Measurements from ENCODE around the gene ATG16L1.

Gene ATG16L1

DNA sequence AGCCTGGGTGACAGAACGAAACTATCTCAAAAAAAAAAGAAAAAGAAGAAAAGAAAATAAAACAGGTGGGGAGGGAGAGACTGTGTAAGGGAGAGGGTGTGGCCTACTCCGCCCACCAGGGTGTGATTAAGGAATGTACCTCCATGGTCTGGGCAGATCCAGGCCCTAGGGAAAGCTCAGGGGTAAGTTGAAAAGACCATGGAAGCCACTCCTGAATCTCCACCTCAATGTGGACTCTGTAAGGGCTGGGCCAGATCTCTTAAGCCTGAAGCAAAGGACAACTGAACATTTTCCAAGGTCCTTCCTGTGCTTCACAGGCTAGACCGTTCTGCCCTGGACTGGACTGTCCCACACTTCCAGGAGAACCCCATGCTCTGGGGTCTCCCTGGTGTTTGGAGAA lies 9.7 kb upstream of the ATG16L1 start:
- ChIA-PET POLR2A (no interaction called here), CTCF (interaction anchor here (0.7 kb wide), 2 partner anchors 32 to 69 kb away, joined by 3 to 7 read pairs; no protein-coding TSS in a partner anchor)
- no peaks in the 10 kb centered on the region for H3K4me1 ChIP-seq (ENCODE audit: control insufficient read depth, insufficient read depth, low read length)
- no peaks in the 10 kb centered on the region for H3K9me3 ChIP-seq (ENCODE audit: control insufficient read depth, insufficient read depth, low read depth, low read length)
- H3K4me3 ChIP-seq (ENCODE audit: low read depth, low read length), result no peak overlapping the region
- no peak overlapping the region for H3K27ac ChIP-seq (ENCODE audit: extremely low read depth, low read depth, low read length)
- TF ChIP-seq ZNF366 (tag by site-specific recombination; conservative IDR thresholded peaks at IDR 0.05) (no peak), KLF1 (tag by site-specific recombination; IDR thresholded peaks at IDR 0.05) (peak; percentile 92), GLIS2 (tag by site-specific recombination; IDR thresholded peaks at IDR 0.05) (no peak), KLF9 (tag by site-specific recombination; IDR thresholded peaks at IDR 0.05; ENCODE audit: low read depth) (0 out of 2 replicates have a peak, but pooled peaks have one; percentile 12)
- H3K36me3 ChIP-seq (ENCODE audit: control insufficient read depth in 2 of 2, insufficient read depth in 1 of 2, low read length in 2 of 2), result no peaks in the 10 kb centered on the region

DNA sequence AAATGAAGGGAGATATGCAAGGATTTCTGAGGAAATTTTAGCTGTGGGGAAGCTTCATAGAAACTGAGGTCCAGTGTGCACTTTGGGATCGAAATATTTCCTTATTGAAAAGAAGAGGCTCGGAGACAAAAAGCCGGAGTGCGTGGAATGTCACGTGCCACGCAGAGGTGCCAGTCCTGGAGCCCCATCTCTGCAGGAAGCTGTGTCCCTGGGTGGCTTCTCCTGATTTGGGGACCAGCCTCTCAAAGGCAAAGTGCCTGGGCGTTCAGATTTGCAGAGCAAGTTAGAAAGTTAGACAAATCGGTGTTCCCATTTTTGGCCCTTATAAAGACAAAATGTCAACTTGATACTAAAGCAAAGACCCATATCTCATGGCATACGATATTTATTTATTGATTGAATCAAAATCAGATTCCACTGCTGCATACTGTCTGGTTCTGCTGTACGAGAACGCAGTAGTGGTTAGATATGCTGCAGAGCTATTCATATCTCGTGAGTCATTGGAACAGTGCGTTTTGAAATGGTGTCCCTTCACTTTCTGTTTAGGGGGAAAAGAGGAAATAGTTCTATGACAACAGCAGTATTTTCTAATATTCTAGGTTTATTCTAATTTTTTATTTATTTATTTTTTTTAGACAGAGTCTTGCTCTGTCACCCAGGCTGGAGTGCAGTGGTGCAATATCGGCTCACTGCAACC lies 9.1 kb upstream of the ATG16L1 start:
- H3K9me3 ChIP-seq (ENCODE audit: control insufficient read depth, insufficient read depth, low read depth, low read length), result no peaks in the 10 kb centered on the region
- ChIA-PET POLR2A (no interaction called here), CTCF (interaction anchor here (0.7 kb wide), 1 partner anchor 68 kb away, joined by 7 read pairs; no protein-coding TSS in a partner anchor)
- no peak overlapping the region for H3K27ac ChIP-seq (ENCODE audit: extremely low read depth, low read depth, low read length)
- no peaks in the 10 kb centered on the region for H3K4me1 ChIP-seq (ENCODE audit: control insufficient read depth, insufficient read depth, low read length)
- TF ChIP-seq ZNF426 (tag by site-specific recombination; IDR thresholded peaks at IDR 0.05), result no peak
- no peak for TF ChIP-seq ZNF785 (tag by site-specific recombination; IDR thresholded peaks at IDR 0.05)
- no peak for TF ChIP-seq ZNF629 (tag by site-specific recombination; IDR thresholded peaks at IDR 0.05)
- TF ChIP-seq ZNF239 (tag by site-specific recombination; IDR thresholded peaks at IDR 0.05), result no peak
- no peak for TF ChIP-seq ZNF530 (tag by site-specific recombination; IDR thresholded peaks at IDR 0.05; ENCODE audit: low read depth)
- TF ChIP-seq ZNF416 (tag by site-specific recombination; IDR thresholded peaks at IDR 0.05), result no peak
- H3K36me3 ChIP-seq (ENCODE audit: control insufficient read depth in 2 of 2, insufficient read depth in 1 of 2, low read length in 2 of 2), result no peaks in the 10 kb centered on the region
- no peak overlapping the region for H3K4me3 ChIP-seq (ENCODE audit: low read depth, low read length)

DNA sequence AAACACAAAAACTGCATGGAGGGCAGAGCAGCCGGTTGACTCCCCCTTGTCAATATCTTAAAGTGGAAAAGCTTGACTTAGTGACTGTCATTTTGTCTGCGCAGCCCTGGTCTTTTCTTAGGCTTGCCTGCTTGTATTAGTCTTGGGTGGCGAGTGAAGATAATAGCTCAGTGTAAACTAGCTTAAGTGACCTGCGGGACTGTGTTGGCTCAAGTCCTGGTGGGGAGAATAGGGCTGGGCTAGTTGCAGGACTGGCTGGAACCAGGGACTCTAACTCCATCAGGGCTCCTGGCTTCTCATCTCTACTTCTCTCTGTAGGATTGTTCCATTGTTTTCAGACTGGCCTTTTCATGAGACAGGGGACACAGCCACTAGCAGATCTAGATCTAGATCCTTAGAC lies 8.1 kb upstream of the ATG16L1 start:
- POLR2A ChIA-PET, result no interaction called here

GRCh38 chr2:233244818-233245217 lies 6.7 kb upstream of the ATG16L1 start:
- H3K9me3 ChIP-seq (ENCODE audit: control insufficient read depth, insufficient read depth, low read depth, low read length), result no peaks in the 10 kb centered on the region
- TF ChIP-seq ZNF248 (tag by site-specific recombination; IDR thresholded peaks at IDR 0.05) (no peak), ZNF292 (tag by site-specific recombination; IDR thresholded peaks at IDR 0.05; ENCODE audit: borderline replicate concordance, low read depth) (no peak), ZNF549 (tag by site-specific recombination; IDR thresholded peaks at IDR 0.05) (no peak), ZBTB8A (tag by site-specific recombination; IDR thresholded peaks at IDR 0.05) (no peak), TRIM28 (IDR thresholded peaks at IDR 0.05; ENCODE audit: borderline replicate concordance, low read length) (no peak), HOXC10 (CRISPR knock-in tag; IDR thresholded peaks at IDR 0.05) (no peak), ZNF530 (tag by site-specific recombination; IDR thresholded peaks at IDR 0.05; ENCODE audit: low read depth) (no peak), ZNF785 (tag by site-specific recombination; IDR thresholded peaks at IDR 0.05) (no peak), ZNF792 (tag by site-specific recombination; IDR thresholded peaks at IDR 0.05) (no peak), ZFP37 (tag by site-specific recombination; IDR thresholded peaks at IDR 0.05) (no peak)
- TF ChIP-seq, protein P1, sequence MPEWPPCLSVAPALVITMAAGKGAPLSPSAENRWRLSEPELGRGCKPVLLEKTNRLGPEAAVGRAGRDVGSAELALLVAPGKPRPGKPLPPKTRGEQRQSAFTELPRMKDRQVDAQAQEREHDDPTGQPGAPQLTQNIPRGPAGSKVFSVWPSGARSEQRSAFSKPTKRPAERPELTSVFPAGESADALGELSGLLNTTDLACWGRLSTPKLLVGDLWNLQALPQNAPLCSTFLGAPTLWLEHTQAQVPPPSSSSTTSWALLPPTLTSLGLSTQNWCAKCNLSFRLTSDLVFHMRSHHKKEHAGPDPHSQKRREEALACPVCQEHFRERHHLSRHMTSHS (tag by site-specific recombination; IDR thresholded peaks at IDR 0.05), result no peak
- ChIA-PET POLR2A (no interaction called here), CTCF (interaction anchor here (1.0 kb wide), 1 partner anchor 388 kb away, joined by 3 read pairs; no protein-coding TSS in a partner anchor)
- H3K4me1 ChIP-seq (ENCODE audit: control insufficient read depth, insufficient read depth, low read length), result no peaks in the 10 kb centered on the region
- H3K36me3 ChIP-seq (ENCODE audit: control insufficient read depth in 2 of 2, insufficient read depth in 1 of 2, low read length in 2 of 2), result no peaks in the 10 kb centered on the region
- H3K4me3 ChIP-seq (ENCODE audit: low read depth, low read length), result no peak overlapping the region
- no peak overlapping the region for H3K27ac ChIP-seq (ENCODE audit: extremely low read depth, low read depth, low read length)

More for the DNA sequence above, 8.1 kb upstream of the ATG16L1 start:
- no peak for TF ChIP-seq ZNF133 (tag by site-specific recombination; IDR thresholded peaks at IDR 0.05)
- no peak for TF ChIP-seq ZNF560 (tag by site-specific recombination; IDR thresholded peaks at IDR 0.05; ENCODE audit: borderline replicate concordance)
- TF ChIP-seq ZNF366 (tag by site-specific recombination; conservative IDR thresholded peaks at IDR 0.05), result no peak
- TF ChIP-seq ZNF621 (tag by site-specific recombination; IDR thresholded peaks at IDR 0.05), result no peak
- no peak for TF ChIP-seq PBX3 (CRISPR knock-in tag; IDR thresholded peaks at IDR 0.05)
- TF ChIP-seq ZNF211 (tag by site-specific recombination; IDR thresholded peaks at IDR 0.05; ENCODE audit: low read depth), result no peak
- TF ChIP-seq ZNF707 (tag by site-specific recombination; IDR thresholded peaks at IDR 0.05), result no peak
- TF ChIP-seq ZNF16 (tag by site-specific recombination; IDR thresholded peaks at IDR 0.05; ENCODE audit: low read depth), result no peak
- no peak for TF ChIP-seq ZNF785 (tag by site-specific recombination; IDR thresholded peaks at IDR 0.05)
- Histone ChIP-seq H3K4me3 (ENCODE audit: low read depth, low read length) (no peak overlapping the region), H3K36me3 (ENCODE audit: control insufficient read depth in 2 of 2, insufficient read depth in 1 of 2, low read length in 2 of 2) (no peaks in the 10 kb centered on the region), H3K27ac (ENCODE audit: extremely low read depth, low read depth, low read length) (no peak overlapping the region), H3K4me1 (ENCODE audit: control insufficient read depth, insufficient read depth, low read length) (no peaks in the 10 kb centered on the region), H3K9me3 (ENCODE audit: control insufficient read depth, insufficient read depth, low read depth, low read length) (no peaks in the 10 kb centered on the region)
- CTCF ChIA-PET, result interaction anchor here (0.9 to 1.1 kb wide), 2 partner anchors 19 to 390 kb away, joined by 3 read pairs; no protein-coding TSS in a partner anchor

Measured in HEK293 (cell line).